G401.6 (cell line): ENCODE results near the gene ARGLU1.
"Not testable (repeated sequence)": the region's sequence is repeated elsewhere in the genome, so short reads cannot be mapped to it uniquely, and the experiment has no call there.

Experiments
- FAIRE-seq: peaks from 2 replicates; lab custom pipeline; 2012; peaks lifted over from hg19 to GRCh38; lab: Jason Lieb, UNC

Gene ARGLU1, protein sequence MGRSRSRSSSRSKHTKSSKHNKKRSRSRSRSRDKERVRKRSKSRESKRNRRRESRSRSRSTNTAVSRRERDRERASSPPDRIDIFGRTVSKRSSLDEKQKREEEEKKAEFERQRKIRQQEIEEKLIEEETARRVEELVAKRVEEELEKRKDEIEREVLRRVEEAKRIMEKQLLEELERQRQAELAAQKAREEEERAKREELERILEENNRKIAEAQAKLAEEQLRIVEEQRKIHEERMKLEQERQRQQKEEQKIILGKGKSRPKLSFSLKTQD

GRCh38 chr13:106567474-106568298 is at the start of gene ARGLU1:
TSS of gene ARGLU1 (minus strand) at chr13:106568137. CDS start at chr13:106567919, 218 bp downstream.
- FAIRE-seq, result peak; percentile 96

DNA sequence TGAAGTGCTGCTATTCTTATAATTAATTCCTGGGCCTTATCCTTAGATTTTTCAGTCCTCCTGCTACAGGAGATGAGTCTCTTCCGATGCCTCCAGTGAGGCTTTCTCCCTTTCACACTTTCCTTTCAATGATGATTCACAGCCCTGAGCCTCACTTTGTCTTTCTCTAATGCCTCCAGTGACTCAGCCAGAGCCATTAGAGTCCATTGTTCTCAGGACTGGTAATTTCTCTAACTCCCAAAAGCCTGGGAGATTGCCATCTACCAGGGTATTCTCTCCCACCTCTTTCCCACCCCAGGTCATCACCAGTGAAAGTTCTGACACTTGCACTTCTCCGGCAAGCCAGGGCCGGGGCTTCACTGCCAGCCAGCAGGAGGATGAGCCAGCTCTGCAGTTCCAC is 49.6 kb upstream of the ARGLU1 start:
- FAIRE-seq, result no peak

GRCh38 chr13:106616729-106617128 is 48.8 kb upstream of the ARGLU1 start:
- FAIRE-seq, result no peak

DNA sequence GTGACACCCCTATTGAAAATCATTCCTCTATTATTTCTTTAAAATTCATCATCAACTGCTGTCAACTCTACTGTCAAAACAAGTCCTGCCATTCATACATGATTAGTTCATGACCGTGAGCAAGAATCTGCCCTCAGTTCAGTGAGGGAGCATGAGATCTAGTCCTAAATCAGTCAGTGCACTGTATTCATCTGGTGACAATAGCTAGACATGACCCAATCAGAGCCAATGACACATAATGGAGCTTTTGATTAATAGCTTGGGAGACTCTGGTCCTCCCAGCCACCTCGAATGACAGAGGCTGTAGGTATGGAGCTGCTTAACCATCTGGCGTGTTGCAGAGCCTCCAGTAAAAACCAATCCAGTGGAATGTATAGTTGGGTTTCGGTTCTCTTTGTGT is 46.9 kb upstream of the ARGLU1 start:
- no peak for FAIRE-seq

DNA sequence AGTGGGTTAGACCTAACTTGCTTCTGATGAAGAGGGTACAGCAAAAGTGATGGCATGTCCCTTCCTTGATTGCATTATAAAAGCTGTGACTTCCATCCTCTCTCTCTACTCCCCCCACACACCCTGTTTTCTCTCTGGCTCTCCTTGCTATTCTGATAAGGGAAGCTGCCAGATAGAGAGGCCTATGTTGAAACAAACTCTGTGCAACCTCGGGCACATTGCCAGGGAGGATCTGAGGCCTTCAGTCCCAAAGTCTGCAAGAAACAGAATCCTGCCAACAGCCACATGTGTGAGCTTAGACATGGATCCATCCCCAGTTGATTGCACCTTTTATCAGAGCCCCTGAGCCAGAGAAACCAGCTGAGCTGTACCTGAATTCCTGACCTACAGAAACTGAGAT is 44.8 kb upstream of the ARGLU1 start:
- no peak for FAIRE-seq

- FAIRE-seq, result no peak
These were observed 42.5 kb upstream of the ARGLU1 start for GRCh38 chr13:106610486-106610885.

DNA sequence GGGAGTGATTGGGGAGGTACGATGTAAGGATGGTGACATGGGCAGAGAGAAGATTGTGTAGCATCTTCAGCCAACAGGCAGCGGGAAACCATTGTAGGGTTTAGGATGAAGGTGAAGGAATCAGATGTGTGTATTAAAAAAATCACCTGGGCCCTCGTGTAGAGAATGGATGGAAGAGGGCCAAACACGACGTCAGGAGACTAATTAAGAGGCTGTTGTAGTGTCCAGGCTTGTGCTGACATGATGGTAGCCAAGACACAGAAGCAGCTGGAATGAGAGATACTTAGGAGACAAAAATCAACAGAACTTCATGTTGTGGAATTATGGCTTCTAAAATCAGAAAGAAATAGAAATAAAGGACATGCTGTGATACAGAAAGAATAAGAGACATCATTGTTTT is 41.2 kb upstream of the ARGLU1 start:
- no peak for FAIRE-seq

DNA sequence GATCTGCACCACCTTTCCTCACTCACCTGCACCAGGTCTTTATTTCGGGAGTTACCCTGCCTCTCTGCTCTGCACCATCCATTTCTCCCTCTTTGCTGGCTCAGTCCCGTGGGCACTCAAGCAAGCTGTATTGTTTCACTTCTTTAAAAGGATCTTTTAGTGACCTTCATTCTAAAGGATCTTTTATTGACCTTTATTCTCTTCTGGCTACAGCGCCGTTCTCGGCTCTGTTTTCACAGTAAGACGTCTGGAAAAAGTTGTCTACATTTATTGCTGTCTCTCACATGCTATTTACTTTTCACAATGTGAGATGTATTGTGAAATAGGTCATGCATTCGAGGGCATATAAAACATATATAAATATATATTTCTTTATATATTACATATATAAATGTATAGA is 35.6 kb upstream of the ARGLU1 start:
- no peak for FAIRE-seq

DNA sequence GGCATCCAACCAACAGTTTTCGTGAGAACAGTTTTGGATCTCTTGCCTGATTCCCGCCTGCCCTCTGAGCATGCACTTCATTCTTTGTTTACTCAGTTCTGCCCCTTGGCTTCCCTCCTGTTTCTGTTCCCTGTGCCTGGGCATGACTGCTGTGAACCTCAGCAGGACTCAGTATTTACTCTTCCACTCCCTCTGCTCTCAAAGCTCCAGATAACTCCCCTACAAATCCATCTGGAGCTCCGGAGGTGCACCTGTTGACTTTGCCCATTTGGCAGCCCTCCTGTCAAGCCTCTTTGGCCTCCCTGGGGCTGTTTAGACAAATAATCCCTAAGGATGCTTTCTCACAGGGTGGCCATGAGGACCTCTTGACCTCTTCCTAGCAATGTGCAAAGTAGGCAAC is 34.2 kb upstream of the ARGLU1 start:
- FAIRE-seq, result no peak

- FAIRE-seq, result no peak
These were observed 33.6 kb upstream of the ARGLU1 start for GRCh38 chr13:106601489-106601888.

DNA sequence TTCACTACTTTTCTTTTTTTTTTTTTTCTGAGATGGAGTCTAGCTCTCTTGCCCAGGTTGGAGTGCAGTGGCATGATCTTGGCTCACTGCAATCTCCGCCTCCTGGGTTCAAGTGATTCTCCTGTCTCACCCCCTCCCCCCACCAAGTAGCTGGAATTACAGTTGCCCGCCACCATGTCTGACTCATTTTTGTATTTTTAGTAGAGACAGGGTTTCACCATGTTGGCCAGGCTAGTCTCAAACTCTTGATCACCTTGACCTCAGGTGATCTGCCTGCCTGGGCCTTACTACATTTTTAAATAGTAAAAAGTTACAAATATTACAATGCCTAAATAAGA is 32.8 kb upstream of the ARGLU1 start:
- not testable (repeated sequence) for FAIRE-seq

- no peak for FAIRE-seq
These were observed 32.2 kb upstream of the ARGLU1 start for GRCh38 chr13:106599875-106600797.

- FAIRE-seq, result no peak
These were observed 29.9 kb upstream of the ARGLU1 start for GRCh38 chr13:106597749-106598395.

DNA sequence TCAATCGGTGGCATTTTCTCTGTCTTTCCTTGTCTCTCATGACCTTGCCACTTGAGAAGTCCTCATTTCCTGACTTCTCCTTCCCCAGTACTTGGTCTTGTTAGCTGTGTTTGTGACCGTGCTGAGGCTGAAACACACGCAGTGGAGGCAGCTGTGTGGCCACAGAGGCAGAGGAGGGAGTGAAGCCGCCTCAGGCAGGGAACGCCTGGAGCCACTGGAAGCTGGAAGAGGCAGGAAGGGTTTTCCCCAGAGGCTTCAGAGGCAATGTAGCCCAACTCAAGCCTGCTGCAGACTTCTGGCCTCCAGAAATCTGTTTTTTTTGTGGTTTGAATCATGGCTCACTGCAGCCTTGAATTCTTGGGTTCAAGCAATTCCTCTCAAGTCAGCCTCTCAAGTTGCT is 29.2 kb upstream of the ARGLU1 start:
- FAIRE-seq, result no peak

- FAIRE-seq, result no peak
These were observed 28.5 kb upstream of the ARGLU1 start for GRCh38 chr13:106596275-106596937.

- no peak for FAIRE-seq
These were observed 27.7 kb upstream of the ARGLU1 start for GRCh38 chr13:106595625-106596024.

DNA sequence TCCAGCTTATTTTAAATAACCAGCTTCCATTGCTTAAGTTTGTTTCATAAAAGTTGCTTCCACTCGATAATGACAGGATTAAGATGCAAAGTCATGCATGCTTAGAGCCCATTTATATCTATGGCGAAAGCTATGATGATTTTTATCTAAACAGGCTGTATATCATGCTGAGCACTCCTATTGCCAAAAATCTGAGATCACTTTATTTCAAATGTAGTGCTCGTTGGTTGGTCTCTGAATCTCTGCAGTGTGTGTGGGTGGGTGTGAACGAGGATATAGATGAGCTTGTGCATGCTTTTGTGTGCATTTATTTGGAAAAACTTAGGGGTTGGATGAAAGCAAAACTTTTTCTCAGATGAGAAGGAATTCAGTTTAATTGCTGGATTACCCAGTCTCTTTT is 27.0 kb upstream of the ARGLU1 start:
- FAIRE-seq, result no peak

DNA sequence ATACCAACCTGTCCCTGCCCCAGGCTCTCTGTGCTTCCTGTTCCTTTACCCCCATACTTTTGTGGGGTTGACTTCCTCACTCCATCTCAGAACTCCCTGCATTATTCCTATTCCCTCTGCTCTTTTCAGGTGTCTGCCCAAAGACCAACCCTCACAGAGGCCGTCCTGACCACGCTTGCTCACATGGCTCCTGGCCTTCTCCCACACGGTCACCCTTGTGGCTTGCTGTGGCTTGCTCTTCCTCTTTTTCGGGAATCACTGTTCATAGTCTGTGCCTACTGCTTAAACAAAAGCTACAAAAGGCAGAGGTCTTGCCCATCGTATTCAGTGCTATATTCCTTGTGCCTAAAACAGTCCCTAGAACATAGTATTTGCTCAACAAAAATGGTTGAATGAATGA is 25.2 kb upstream of the ARGLU1 start:
- no peak for FAIRE-seq

DNA sequence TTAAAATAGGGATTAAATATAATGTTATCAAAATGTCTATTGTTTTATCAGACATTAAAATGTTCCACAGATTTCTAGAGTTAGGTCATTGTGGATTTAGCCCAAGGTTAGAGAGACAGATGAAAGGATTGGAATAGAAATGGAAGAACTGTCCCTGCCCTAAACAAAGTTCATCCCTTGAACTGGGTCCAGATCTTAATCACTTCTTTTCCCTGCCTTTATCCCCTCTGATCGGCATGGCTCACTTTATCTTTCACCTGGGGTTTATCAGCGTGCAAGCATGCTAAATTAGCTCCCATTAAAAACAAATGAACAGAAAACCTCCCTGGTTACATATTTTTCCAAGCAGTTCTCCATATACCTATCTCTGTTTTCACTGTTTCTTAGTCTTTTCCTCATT is 23.4 kb upstream of the ARGLU1 start:
- no peak for FAIRE-seq

GRCh38 chr13:106589716-106590115 is 21.8 kb upstream of the ARGLU1 start:
- no peak for FAIRE-seq

- FAIRE-seq, result no peak
These were observed 20.4 kb upstream of the ARGLU1 start for GRCh38 chr13:106588367-106588766.

DNA sequence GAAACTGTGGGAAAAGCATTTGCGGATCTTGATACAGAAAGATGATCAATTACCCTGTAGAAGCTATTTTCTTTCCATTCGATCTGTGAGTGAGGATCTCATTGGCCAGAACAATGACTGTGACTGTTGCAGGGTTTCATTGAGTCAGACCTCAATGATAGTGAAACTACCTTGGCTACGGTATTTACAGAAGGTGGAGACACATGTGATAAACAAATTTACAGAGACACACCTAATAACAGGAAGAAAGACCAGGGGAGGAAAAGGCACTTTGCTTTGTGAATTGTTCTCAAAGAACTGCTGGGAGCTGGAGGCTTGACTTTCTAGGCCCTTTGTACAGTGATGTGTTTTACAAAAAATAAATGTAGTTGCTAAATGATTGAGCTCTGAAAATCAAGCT is 19.9 kb upstream of the ARGLU1 start:
- no peak for FAIRE-seq
